Body of pancreas (tissue), 4 donors: Measurements from ENCODE around the gene PTPRT. TPM values are rescaled to one million over a fixed set of nuclear protein-coding genes. Genes with fewer than 3 reads are reported as not detected.
A peak's percentile ranks its signal among the peaks of the same experiment; 100 is the strongest.

Source experiments
- ATAC-seq: fragments of 150-250 bp; one replicate; pipeline ENCODE4 v1.9.1; 2016
- DNase-seq, 4 donors: peaks; one replicate each; pipeline ENCODE4 v3.0.0-alpha.2; 2019
- H3K27ac ChIP-seq, 4 donors: fragments of 200-600 bp; sonication (generic); 1 replicate in 3 of 4; 2 replicates in 1 of 4; pipeline versions ENCODE4 v1.5.1 to v1.6.1; 2016 to 2019; ENCODE audit warnings: mild to moderate bottlenecking in 1 of 4, mixed read lengths in 1 of 4, moderate library complexity in 1 of 4
- H3K27me3 ChIP-seq, 2 donors: fragments of 200-600 bp; sonication (generic); one replicate each; pipeline ENCODE4 v1.6.0; 2016; ENCODE audit warnings: mild to moderate bottlenecking in 1 of 2
- H3K36me3 ChIP-seq, 2 donors: fragments of 200-600 bp; sonication (generic); replicated peaks in 1 of 2; 2 replicates each; pipeline ENCODE4 v1.5.1; 2016; ENCODE audit warnings: low read depth in 2 of 2; ENCODE audit not compliant: insufficient read depth in 1 of 2
- H3K4me1 ChIP-seq: fragments of 200-600 bp; sonication (generic); one replicate; pipeline ENCODE4 v1.6.0; 2016
- H3K4me3 ChIP-seq, 2 donors: fragments of 200-600 bp; sonication (generic); 1 replicate in 1 of 2; 2 replicates in 1 of 2; pipeline ENCODE4 v1.5.1; 2016 to 2019
- H3K9me3 ChIP-seq, 3 donors: fragments of 200-600 bp; sonication (generic); 1 replicate in 2 of 3; 2 replicates in 1 of 3; pipeline ENCODE4 v1.5.1; 2016
- CTCF ChIP-seq, 7 experiments: fragments of 450-650 bp in 4 of 7; fragments of 200-600 bp in 3 of 7; sonication (generic) in 3 of 7; IDR thresholded peaks; one replicate each; pipeline ENCODE4 v1.5.1; 2016 to 2019; ENCODE audit warnings: antibody characterized with exemption in 7 of 7
- POLR2A ChIP-seq, 3 donors: fragments of 450-650 bp; IDR thresholded peaks; one replicate each; pipeline ENCODE4 v1.6.1; 2016; ENCODE audit warnings: antibody characterized with exemption in 3 of 3, mild to moderate bottlenecking in 2 of 3
- WGBS, 2 donors: methylation state at CpG; one replicate each; pipeline ENCODE4 v1.1.5; 2017; 5-methylcytosine and 5-hydroxymethylcytosine counted together
- intact Hi-C: fragments of 100-400 bp; cut with DNase I; formaldehyde crosslinking; loops from one replicate; pipeline ENCODE4 v1.15.1; 2023
- total RNA-seq, 2 donors: library from RNA; depleted of rRNA; stranded (reverse); fragments of >200 nt; gene quantifications; one replicate each; pipeline ENCODE4 v1.1.0, GENCODE V29; 2016

The PTPRT gene
- total RNA-seq, 2 donors from 2014 or later: 0.33 to 1.0 TPM

- no peak for ATAC-seq
- Histone ChIP-seq H3K4me1 (no peaks in the 10 kb centered on the region), H3K27ac (no peak overlapping the region), H3K9me3 (no peaks in the 10 kb centered on the region), H3K4me3 (no peak overlapping the region), H3K27me3 (no peaks in the 10 kb centered on the region), H3K36me3 (no peaks in the 10 kb centered on the region)
- TF ChIP-seq CTCF (IDR thresholded peaks at IDR 0.05): no peak
- TF ChIP-seq POLR2A (IDR thresholded peaks at IDR 0.05): no peak
- DNase-seq: no peak
- intact Hi-C loops: no loop called here
These were observed 337.0 kb downstream of the PTPRT start for GRCh38 chr20:42852691-42853090.

GRCh38 chr20:42846784-42847490, 342.8 kb downstream of the PTPRT start:
- TF ChIP-seq POLR2A (IDR thresholded peaks at IDR 0.05) (no peak), CTCF (IDR thresholded peaks at IDR 0.05) (no peak)
- Histone ChIP-seq H3K27ac (no peak overlapping the region), H3K4me3 (no peak overlapping the region), H3K4me1 (no peaks in the 10 kb centered on the region), H3K27me3 (no peaks in the 10 kb centered on the region), H3K9me3 (no peaks in the 10 kb centered on the region), H3K36me3 (no peaks in the 10 kb centered on the region)
- ATAC-seq: no peak
- intact Hi-C loops: no loop called here
- WGBS, 2 donors: 53 to 54% methylated on average over 8 of the region's 8 CpGs
- DNase-seq: no peak

- no peaks in the 10 kb centered on the region for H3K4me1 ChIP-seq
- H3K36me3 ChIP-seq: no peaks in the 10 kb centered on the region
- intact Hi-C loops: no loop called here
- WGBS, 2 donors: 75 to 91% methylated on average over 6 of the region's 6 CpGs
- no peaks in the 10 kb centered on the region for H3K9me3 ChIP-seq
- ATAC-seq (no peak), DNase-seq (no peak)
- H3K27me3 ChIP-seq: no peaks in the 10 kb centered on the region
- TF ChIP-seq CTCF (IDR thresholded peaks at IDR 0.05): no peak
- TF ChIP-seq POLR2A (IDR thresholded peaks at IDR 0.05): no peak
- no peak overlapping the region for H3K4me3 ChIP-seq
- no peak overlapping the region for H3K27ac ChIP-seq
These were observed 345.0 kb downstream of the PTPRT start for GRCh38 chr20:42844751-42845150.

GRCh38 chr20:42837456-42837855, 352.2 kb downstream of the PTPRT start:
- ATAC-seq: peak; percentile 30
- Histone ChIP-seq H3K36me3 (no peaks in the 10 kb centered on the region), H3K27me3 (no peaks in the 10 kb centered on the region), H3K9me3 (no peaks in the 10 kb centered on the region), H3K4me3 (no peak overlapping the region), H3K4me1 (no peaks in the 10 kb centered on the region), H3K27ac (no peak overlapping the region)
- 83 to 89% methylated on average over 3 of the region's 3 CpGs for WGBS, 2 donors
- intact Hi-C loops: no loop called here
- DNase-seq: peak in 1 of 4 donors; percentile 4
- no peak for TF ChIP-seq POLR2A (IDR thresholded peaks at IDR 0.05)
- TF ChIP-seq CTCF (IDR thresholded peaks at IDR 0.05): no peak

DNA sequence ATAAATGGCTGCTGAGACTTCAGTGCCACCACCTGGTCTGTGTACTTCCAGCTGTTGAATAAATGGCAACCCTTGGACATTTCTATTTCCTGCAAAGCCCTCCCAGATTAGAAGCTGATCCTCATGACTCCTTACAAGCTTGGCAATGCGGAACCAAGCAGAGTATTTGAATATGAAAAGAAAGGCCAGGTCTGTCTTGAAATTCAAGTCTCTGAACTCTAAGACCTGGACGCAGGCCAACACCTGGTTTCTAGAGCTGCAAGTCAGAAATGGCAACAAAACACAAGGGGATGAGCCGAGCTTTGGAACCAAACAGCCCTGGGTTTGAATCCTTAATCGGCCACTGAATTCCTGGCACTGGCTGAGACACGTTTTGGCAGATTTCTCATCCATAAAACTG, 353.4 kb downstream of the PTPRT start:
- Histone ChIP-seq H3K4me3 (no peak overlapping the region), H3K27me3 (no peaks in the 10 kb centered on the region), H3K27ac (no peak overlapping the region), H3K4me1 (no peaks in the 10 kb centered on the region), H3K9me3 (no peaks in the 10 kb centered on the region), H3K36me3 (no peaks in the 10 kb centered on the region)
- 71 to 72% methylated on average over 5 of the region's 5 CpGs for WGBS, 2 donors
- TF ChIP-seq CTCF (IDR thresholded peaks at IDR 0.05): no peak
- no peak for TF ChIP-seq POLR2A (IDR thresholded peaks at IDR 0.05)
- DNase-seq (no peak), ATAC-seq (no peak)
- intact Hi-C loops: no loop called here
